Measurements from ENCODE around the gene CYP1B1. TPM values are rescaled to one million over a fixed set of nuclear protein-coding genes. Genes with fewer than 3 reads are reported as not detected.
A peak's percentile ranks its signal among the peaks of the same experiment; 100 is the strongest.

The CYP1B1 gene
- total RNA-seq, 2 donors from 2014 or later = 4.8 to 6.3 TPM

GRCh38 chr2:38095079-38095995 is 19.4 kb upstream of the CYP1B1 start:
- no peak for TF ChIP-seq CTCF (conservative IDR thresholded peaks at IDR 0.05)
- 90 to 91% methylated on average over 8 to 10 of the region's 11 CpGs for WGBS, 2 experiments (ENCODE audit: insufficient coverage in 1 of 2, insufficient read length in 1 of 2)
- H3K9me3 ChIP-seq (ENCODE audit: control insufficient read depth, low read length) = no peaks in the 10 kb centered on the region
- peak; percentile 65 for DNase-seq
- no peaks in the 10 kb centered on the region for H3K9me3 Mint-ChIP-seq
- H3K36me3 ChIP-seq (ENCODE audit: control insufficient read depth, insufficient read depth, low read length) = no peaks in the 10 kb centered on the region
- H3K27me3 Mint-ChIP-seq (ENCODE audit: insufficient read depth) = peaks cover 22% of the 10 kb centered on the region
- no peak overlapping the region for H3K4me3 ChIP-seq (ENCODE audit: low read length)
- no peaks in the 10 kb centered on the region for H3K36me3 Mint-ChIP-seq (ENCODE audit: low read depth)
- no peaks in the 10 kb centered on the region for H3K27me3 ChIP-seq (ENCODE audit: control insufficient read depth, insufficient read depth, low read length, poor library complexity, severe bottlenecking)
- H3K27ac ChIP-seq (ENCODE audit: low read depth, low read length) = no peak overlapping the region
- H3K4me1 Mint-ChIP-seq = peaks cover 66% of the 10 kb centered on the region
- peaks cover 42% of the 10 kb centered on the region for H3K4me1 ChIP-seq (ENCODE audit: control insufficient read depth, insufficient read depth, low read length)
- H3K9ac ChIP-seq (ENCODE audit: extremely low read depth, low read length, poor library complexity, severe bottlenecking) = no peak overlapping the region
- H3K4me3 Mint-ChIP-seq = peak overlapping the region; percentile 36
- peak overlapping the region; percentile 89 for H3K27ac Mint-ChIP-seq

- TF ChIP-seq CTCF (conservative IDR thresholded peaks at IDR 0.05) = no peak
Measured at GRCh38 chr2:38093527-38094165, 17.7 kb upstream of the CYP1B1 start.

GRCh38 chr2:38092196-38092902 is 16.4 kb upstream of the CYP1B1 start:
- peaks cover 7% of the 10 kb centered on the region for H3K27me3 Mint-ChIP-seq (ENCODE audit: insufficient read depth)
- H3K27ac ChIP-seq (ENCODE audit: low read depth, low read length) = no peak overlapping the region
- 67 to 68% methylated on average over 5 to 11 of the region's 11 CpGs for WGBS, 2 experiments (ENCODE audit: insufficient coverage in 1 of 2, insufficient read length in 1 of 2)

More at GRCh38 chr2:38093527-38094165, 17.7 kb upstream of the CYP1B1 start:
- Mint-ChIP-seq H3K9me3 (no peaks in the 10 kb centered on the region), H3K27me3 (ENCODE audit: insufficient read depth) (peaks cover 18% of the 10 kb centered on the region), H3K36me3 (ENCODE audit: low read depth) (no peaks in the 10 kb centered on the region), H3K4me3 (no peak overlapping the region), H3K4me1 (peaks cover 53% of the 10 kb centered on the region), H3K27ac (no peak overlapping the region)
- Histone ChIP-seq H3K27ac (ENCODE audit: low read depth, low read length) (no peak overlapping the region), H3K4me3 (ENCODE audit: low read length) (no peak overlapping the region), H3K27me3 (ENCODE audit: control insufficient read depth, insufficient read depth, low read length, poor library complexity, severe bottlenecking) (no peaks in the 10 kb centered on the region), H3K9ac (ENCODE audit: extremely low read depth, low read length, poor library complexity, severe bottlenecking) (no peak overlapping the region), H3K36me3 (ENCODE audit: control insufficient read depth, insufficient read depth, low read length) (no peaks in the 10 kb centered on the region), H3K4me1 (ENCODE audit: control insufficient read depth, insufficient read depth, low read length) (peaks cover 38% of the 10 kb centered on the region), H3K9me3 (ENCODE audit: control insufficient read depth, low read length) (no peaks in the 10 kb centered on the region)
- WGBS, 2 experiments (ENCODE audit: insufficient coverage in 1 of 2, insufficient read length in 1 of 2) = 92 to 100% methylated on average over 1 of the region's 1 CpG
- no peak for DNase-seq

More at GRCh38 chr2:38092196-38092902, 16.4 kb upstream of the CYP1B1 start:
- Mint-ChIP-seq H3K27ac (no peak overlapping the region), H3K4me1 (peaks cover 47% of the 10 kb centered on the region), H3K36me3 (ENCODE audit: low read depth) (no peaks in the 10 kb centered on the region), H3K4me3 (no peak overlapping the region), H3K9me3 (no peaks in the 10 kb centered on the region)
- TF ChIP-seq CTCF (conservative IDR thresholded peaks at IDR 0.05) = no peak
- Histone ChIP-seq H3K4me3 (ENCODE audit: low read length) (no peak overlapping the region), H3K9me3 (ENCODE audit: control insufficient read depth, low read length) (no peaks in the 10 kb centered on the region), H3K4me1 (ENCODE audit: control insufficient read depth, insufficient read depth, low read length) (peaks cover 31% of the 10 kb centered on the region), H3K9ac (ENCODE audit: extremely low read depth, low read length, poor library complexity, severe bottlenecking) (no peak overlapping the region), H3K36me3 (ENCODE audit: control insufficient read depth, insufficient read depth, low read length) (no peaks in the 10 kb centered on the region), H3K27me3 (ENCODE audit: control insufficient read depth, insufficient read depth, low read length, poor library complexity, severe bottlenecking) (no peaks in the 10 kb centered on the region)
- no peak for DNase-seq

Data from endodermal cell (in vitro differentiated cells).